ENCODE data around the gene TTC39C.
"Not testable (repeated sequence)": the region's sequence is repeated elsewhere in the genome, so short reads cannot be mapped to it uniquely, and the experiment has no call there.

The TTC39C gene

GRCh38 chr18:24018299-24018886 is 3.8 kb downstream of the TTC39C start:
- no peak for DNase-seq (ENCODE audit: low read depth)

GRCh38 chr18:24019641-24020331 is 5.2 kb downstream of the TTC39C start:
- no peak for DNase-seq (ENCODE audit: low read depth)

DNA sequence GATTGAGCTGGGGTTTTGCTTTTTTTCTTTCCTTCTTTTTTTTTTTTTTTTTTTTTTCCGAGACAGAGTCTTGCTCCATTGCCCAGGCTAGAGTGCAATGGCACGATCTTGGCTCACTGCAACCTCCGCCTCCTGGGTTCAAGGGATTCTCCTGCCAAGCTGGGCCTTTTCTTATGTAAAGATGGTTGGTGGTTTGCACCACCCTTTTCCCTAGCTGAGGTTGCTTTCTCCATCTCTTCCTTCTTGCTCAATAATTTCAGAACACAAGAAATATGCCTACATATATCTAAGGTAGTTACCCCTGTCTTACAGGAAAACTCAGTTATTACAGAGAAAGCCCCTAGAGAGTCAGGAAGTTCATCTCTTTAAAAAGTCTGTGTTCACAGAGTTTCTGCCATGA is 7.0 kb downstream of the TTC39C start:
- no peak for DNase-seq (ENCODE audit: low read depth)

GRCh38 chr18:24022161-24022560 is 7.6 kb downstream of the TTC39C start:
- no peak for DNase-seq (ENCODE audit: low read depth)

- no peak for DNase-seq (ENCODE audit: low read depth)
Measured at GRCh38 chr18:24023185-24023814, 8.7 kb downstream of the TTC39C start.

DNA sequence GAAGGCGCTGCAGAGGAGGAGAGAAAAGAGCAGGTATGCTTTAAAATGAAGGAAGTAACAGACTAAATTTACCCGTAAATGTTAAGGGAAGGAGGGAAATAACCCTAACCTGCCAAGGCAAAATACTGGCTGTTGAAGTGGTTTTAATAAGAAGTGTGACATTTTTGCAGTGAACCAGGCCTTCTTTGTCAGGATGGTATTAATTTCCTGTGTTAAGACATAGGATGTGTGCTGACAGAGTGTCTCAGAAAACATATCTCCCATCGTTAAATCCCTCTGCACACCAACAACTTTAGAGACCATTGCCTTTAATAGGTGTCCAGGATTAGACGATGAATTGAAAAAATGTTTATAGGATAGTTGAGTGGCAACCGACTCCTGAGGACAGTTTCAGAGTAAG is 9.9 kb downstream of the TTC39C start:
- DNase-seq (ENCODE audit: low read depth), result no peak

GRCh38 chr18:24026457-24026856 is 11.9 kb downstream of the TTC39C start:
- DNase-seq (ENCODE audit: low read depth), result no peak

GRCh38 chr18:24027156-24027827 is 12.7 kb downstream of the TTC39C start:
- DNase-seq (ENCODE audit: low read depth), result no peak

DNA sequence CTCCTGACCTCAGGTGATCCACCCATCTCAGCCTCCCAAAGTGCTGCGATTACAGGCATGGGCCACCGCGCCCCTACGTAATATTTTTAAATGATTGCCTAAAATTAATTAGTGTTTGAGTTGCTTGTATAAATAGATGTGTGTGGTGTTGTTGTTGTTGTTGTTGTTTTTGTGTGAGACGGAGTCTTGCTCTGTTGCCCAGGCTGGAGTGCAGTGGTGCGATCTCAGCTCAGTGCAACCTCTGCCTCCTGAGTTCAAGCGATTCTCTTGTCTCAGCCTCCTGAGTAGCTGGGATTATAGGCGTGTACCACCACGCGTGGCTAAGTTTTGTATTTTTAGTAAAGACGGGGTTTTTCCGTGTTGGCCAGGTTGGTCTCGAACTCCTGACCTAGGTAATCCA is 14.4 kb downstream of the TTC39C start:
- not testable (repeated sequence) for DNase-seq (ENCODE audit: low read depth)

DNA sequence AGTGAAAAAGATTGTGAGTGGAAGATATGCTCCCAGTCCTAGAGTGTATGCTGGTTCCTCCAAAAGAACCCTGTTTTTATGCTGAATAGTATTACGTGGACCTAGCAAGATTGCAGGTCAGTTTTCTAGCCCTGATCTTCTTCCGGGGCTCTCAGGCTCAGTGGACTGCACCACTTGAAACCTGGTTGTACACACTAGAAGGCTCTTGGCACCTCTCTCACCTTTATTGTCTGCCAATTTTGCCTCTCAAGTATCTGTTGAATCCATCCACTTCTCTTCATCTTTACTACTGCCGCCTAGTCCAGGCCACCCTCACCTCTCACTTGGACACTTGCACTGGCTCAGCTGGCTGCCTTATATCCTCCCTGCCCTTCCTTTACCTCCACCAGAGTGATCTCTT is 16.8 kb downstream of the TTC39C start:
- no peak for DNase-seq (ENCODE audit: low read depth)

GRCh38 chr18:24031916-24032315 is 17.4 kb downstream of the TTC39C start:
- DNase-seq (ENCODE audit: low read depth), result no peak

GRCh38 chr18:24033641-24034412 is 19.3 kb downstream of the TTC39C start:
- no peak for DNase-seq (ENCODE audit: low read depth)

GRCh38 chr18:24035316-24035715 is 20.8 kb downstream of the TTC39C start:
- DNase-seq (ENCODE audit: low read depth), result no peak

DNA sequence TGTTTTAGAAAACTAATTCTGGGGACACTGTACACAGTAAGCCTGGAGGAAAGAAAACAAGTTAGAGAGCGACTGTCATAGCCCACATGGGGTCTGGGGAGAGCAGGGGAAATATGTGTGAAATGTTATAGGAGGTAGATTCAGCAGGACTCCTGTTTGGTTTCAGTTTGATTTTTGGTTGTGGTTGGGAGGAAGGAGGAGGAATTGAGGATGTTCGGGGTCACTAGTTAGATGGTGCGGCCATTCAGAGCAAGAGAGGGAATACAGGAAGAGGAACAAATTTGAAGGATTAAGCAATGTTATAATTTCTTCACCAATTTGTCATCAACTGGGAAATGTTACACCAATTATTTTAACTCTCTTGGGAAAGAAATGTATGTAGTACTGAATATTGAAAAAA is 25.1 kb downstream of the TTC39C start:
- DNase-seq (ENCODE audit: low read depth), result no peak

GRCh38 chr18:24041691-24042090 is 27.1 kb downstream of the TTC39C start:
- DNase-seq (ENCODE audit: low read depth), result no peak

GRCh38 chr18:24043403-24043802 is 28.8 kb downstream of the TTC39C start:
- no peak for DNase-seq (ENCODE audit: low read depth)

DNA sequence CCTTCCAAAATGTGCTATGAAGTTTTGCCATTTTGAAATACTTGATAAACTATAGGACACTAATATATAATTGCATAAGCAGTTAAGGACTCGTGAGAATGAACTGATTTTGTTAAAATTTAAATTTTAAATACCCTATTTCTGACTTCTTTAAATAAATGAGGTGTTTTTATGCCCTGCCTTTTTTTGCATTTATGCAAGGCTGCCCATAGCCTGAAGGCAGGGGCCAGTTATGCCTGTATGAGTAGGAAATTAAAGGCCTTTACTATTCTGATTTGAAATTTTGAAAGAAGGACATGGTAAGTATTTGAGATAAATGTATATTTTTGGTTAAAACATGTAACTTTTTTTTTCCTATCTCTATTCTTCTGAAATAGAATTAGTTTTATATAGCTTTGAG is 33.7 kb downstream of the TTC39C start:
- no peak for DNase-seq (ENCODE audit: low read depth)

DNA sequence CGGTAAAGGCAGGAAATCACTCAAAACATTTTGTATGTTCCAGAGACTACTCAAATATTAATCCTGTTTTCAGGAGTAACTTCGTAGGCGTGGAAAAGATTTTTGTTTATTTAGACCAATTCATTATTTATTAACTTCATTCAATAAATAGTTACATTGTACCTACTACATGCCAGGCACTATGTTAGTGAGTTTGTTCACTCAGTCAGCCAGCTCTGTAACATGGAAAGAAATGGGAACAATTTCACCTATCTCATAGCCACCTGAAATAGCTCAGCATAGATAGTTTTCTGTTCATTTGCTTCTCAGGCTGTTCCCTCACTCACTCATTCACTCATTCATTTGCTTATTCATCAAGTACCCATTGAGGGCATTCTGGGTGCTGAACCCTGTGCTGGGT is 34.6 kb downstream of the TTC39C start:
- DNase-seq (ENCODE audit: low read depth), result no peak

DNA sequence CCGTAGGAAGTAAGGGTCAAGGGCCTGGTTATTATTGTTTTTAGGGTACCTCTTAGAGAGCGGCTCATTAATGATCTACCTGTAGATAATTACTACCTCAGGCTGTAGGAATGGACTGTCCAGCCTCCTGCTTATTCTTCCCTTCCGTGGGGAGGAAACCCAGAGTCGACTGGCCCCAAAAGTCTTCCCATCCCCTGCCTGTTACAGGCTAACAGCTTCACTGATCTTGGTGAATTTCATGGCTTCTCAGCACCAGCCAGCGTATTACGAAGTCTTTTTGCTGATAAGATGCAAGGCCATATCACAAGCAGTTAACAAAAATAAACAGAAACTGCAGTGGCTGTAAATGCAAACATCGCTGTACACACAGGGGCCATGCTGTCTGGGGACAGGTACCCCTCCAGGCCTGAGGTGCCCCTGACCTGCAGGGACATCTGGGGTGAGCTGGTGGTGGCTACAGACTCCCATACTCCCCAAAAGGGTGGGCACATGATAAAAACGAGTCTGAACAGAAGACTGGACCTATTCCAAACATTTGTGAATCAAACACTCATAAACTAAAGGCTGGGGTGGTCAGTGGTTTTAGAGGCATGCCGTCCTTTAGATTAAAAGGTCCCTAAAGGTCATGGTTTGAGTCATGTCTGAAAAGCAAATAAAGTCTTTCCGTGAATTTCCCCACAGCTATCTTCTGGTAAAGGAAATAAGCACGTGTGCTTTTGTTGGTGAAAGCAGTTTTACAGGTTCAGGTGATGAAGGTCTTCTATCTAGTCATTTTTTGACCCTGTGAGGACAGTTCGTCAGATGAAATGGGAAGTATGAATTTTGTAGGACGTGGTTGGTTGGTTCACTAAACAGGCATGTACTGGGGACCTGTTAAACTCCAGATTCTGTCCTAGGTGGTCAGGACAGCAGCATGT is 36.7 kb downstream of the TTC39C start:
- no peak for DNase-seq (ENCODE audit: low read depth)

DNA sequence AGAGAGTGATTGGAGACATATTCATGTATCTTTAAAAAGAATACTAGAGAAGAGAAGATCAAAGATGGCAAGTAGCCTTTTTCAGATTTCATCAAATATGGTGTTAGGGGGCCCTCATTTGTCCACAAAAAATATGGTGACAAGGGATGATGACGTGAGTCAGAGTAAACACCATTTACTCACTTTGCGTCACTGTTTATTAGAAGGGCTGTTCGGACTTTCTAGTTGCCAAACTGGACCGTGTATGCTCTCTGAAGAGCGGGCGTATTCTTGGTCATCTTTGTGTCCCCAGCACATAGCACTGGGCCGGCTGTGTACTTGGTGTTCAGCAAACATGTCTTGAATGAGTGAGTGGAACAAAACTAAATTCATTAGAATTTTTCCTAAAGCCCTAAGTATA is 37.5 kb downstream of the TTC39C start:
- DNase-seq (ENCODE audit: low read depth), result no peak

- DNase-seq (ENCODE audit: low read depth), result no peak
Measured at GRCh38 chr18:24053211-24053610, 38.7 kb downstream of the TTC39C start.

Measured in stimulated activated CD8-positive, alpha-beta memory T cell treated with anti-CD3 and anti-CD28 coated beads, Interleukin-4, amount 100 ng/mL, for 24 hours (primary cell).